ENCODE measurements around the gene MGAT4D.

- TF ChIP-seq RAD21 (IDR thresholded peaks at IDR 0.05): no peak
- TF ChIP-seq CTCF (IDR thresholded peaks at IDR 0.05; ENCODE audit: low read depth, low read length, missing input control): no peak
- no peak for TF ChIP-seq GABPA (IDR thresholded peaks at IDR 0.05 in 1 of 2, conservative IDR thresholded peaks at IDR 0.05 in 1 of 2)
- no peak for TF ChIP-seq REST (IDR thresholded peaks at IDR 0.05)
- no peak for TF ChIP-seq MAX (IDR thresholded peaks at IDR 0.05)
- no peak for TF ChIP-seq RXRA (IDR thresholded peaks at IDR 0.05)
- no peak for TF ChIP-seq TAF1 (conservative IDR thresholded peaks at IDR 0.05)
- TF ChIP-seq EGR1 (IDR thresholded peaks at IDR 0.05; ENCODE audit: low read depth in 2 of 2): no peak
- no peak for TF ChIP-seq ZBTB33 (IDR thresholded peaks at IDR 0.05)
- no peak for TF ChIP-seq HNF4A (conservative IDR thresholded peaks at IDR 0.05)
- no peak for TF ChIP-seq JUND (IDR thresholded peaks at IDR 0.05)
- TF ChIP-seq YY1 (IDR thresholded peaks at IDR 0.05): no peak
- TF ChIP-seq FOXA2 (IDR thresholded peaks at IDR 0.05): no peak
- no peak for TF ChIP-seq SP1 (IDR thresholded peaks at IDR 0.05)
Observed at GRCh38 chr4:140423106-140423505, 75.0 kb downstream of the MGAT4D start.
